HL-60/S4 (cell line): Measurements from ENCODE around the gene USP49.

Experiments
- in situ Hi-C: fragments of 300-500 bp; cut with MboI; formaldehyde crosslinking; loops from 2 replicates; pipeline ENCODE4 v1.14.3; 2022; ENCODE audit warnings: low sequenced_read_pairs

Gene USP49

DNA sequence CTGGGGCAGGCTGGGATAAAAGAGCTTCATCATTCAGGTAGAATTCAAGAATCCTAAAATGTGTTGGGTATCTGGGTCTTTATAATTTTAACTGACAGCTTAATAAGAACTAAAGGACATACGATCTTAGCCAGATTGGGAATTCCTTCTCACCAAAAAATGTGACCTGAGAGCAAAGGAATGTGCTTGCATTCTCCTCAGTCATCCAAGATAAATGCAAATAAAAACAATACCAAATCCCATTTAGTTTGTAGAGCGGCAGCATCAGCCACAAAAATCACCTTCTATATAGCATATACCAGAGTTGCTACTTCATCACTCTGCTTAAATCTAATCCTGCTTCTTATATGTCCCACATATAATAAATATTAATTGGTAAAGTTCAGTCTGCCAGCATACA is 16.9 kb downstream of the USP49 start:
- in situ Hi-C loops: no loop called here

DNA sequence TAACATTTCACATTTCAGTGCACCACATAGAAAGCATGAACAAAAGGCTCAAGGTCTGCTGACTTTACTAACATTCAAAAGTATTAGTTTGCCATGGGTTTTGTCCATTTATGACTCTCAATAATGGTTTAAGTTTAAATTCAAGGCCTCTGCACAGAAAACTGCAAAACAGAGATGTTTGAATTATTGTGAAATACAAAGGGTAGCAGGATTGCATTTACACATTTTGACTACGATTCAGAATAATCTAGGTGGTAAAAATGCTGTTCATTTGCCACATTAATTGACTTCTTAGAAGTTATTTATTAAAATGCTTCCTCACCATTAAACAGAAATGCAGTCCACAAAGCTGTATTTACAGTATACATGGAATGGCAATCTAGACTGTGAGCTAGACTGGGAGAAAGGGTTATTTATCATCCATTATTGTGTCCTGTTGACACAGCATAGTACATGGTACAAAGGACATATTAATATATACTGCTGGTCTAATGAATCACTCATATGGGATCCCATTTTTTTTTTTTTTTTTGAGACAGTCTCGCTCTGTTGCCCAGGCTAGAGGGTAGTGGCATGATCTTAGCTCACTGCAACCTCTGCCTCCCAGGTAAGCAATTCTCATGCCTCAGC is 18.0 kb downstream of the USP49 start:
- in situ Hi-C loops: no loop called here

DNA sequence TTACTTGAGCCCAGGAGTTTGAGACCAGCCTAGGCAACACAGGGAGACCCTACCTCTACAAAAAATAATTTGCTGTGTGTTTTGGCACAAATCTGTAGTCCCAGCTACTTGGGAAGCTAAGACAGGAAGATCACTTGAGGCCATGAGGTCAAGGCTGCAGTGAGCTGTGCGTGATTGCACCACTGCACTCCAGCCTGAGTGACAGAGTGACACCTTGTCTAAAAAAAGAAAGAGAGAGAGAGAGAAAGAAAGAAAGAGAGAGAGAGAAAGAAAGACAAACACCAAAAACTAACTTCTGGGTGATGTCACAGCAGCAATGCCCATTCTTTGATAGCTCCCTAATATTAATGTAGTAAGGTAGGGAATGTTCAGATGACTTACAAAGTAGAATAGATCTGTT is 20.4 kb downstream of the USP49 start:
- in situ Hi-C loops: no loop called here

DNA sequence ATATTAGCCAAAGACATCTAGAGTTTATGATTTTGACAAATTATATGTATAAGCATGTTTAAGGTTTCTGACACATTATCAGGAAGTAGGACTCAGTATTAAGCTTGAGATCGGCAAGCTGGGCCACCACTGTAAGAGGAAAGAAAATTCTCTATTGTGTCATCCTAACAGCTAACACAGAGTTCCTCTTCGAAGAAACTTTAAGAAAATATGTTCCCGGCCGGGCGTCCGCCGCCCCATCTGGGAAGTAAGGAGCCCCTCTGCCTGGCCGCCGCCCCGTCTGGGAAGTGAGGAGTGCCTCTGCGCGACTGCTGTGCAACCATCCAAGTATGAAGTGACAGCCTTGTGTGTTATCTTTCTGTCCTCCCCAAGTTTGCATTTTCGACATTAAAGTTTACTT is 23.0 kb downstream of the USP49 start:
- in situ Hi-C loops: no loop called here

DNA sequence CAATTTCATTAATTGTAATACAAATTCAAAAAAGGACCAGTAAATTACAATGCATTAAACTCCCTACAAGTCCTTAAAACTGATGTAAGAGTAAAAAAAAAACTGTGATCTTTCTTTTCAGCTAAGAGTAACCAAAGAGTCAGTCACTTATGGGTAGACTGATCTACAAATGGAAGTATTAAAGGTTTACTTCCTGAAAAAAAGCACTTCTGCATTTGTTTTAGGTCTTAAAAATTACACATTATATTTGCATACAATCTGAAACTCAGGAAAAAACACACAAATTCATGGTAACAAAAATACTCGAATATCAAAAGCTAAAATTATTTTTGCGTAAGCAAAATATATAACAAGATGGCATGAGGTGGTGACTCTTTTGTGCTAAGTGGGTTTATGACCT is 23.5 kb downstream of the USP49 start:
- in situ Hi-C loops: no loop called here

DNA sequence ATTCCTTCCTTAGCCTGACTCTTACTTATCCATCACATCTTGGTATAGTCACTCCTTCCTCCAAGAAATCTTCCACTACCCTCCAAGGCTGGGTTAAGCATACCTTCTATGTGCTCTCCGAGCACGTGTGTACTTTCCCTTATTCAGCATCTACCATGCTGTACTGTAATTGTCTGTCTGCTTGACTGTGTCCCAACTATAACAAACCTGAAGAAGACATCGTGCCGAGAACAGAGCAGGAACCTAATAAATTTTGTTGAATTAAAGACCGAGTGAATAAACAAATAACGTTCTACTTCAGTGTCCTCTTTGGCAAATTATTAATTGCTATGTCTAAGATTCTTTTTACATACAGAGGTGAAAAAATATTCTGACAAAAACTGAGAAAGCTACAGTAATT is 35.8 kb downstream of the USP49 start:
- in situ Hi-C loops: no loop called here

DNA sequence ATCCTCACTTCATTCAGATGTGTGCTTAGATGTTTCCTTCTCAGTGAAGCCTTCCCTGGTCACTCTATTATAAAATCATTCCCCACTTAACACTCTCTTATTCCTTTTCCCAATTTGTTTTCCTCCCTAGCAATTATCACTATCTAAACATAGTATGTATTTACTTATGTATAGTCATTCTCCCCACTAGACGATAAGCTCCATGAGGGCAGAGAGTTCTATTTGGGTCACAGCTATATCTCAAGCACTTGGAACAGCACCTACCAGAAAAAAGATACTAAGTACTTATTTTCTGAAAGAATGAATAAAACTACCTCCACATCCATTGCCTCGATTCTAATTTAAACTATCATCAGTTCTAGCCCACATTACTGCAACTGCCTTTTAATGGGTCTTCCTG is 36.5 kb downstream of the USP49 start:
- in situ Hi-C loops: no loop called here

DNA sequence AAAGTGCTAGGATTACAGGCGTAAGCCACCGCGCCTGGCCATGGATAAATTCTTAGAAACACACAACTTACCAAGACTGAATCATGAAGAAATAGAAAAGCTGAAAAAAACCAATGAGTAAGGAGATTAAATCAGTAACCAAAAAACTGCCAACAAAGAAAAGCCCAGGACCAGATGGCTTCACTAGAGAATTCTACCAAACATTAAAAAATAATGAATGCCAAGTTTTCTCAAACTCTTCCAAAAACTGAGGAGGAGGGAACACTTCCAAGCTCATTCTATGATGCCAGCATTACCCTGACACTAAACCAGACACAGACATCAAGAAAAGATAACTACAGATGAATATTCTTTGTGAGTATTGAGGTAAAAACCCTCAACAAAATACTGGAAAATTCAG is 44.3 kb downstream of the USP49 start:
- in situ Hi-C loops: no loop called here

DNA sequence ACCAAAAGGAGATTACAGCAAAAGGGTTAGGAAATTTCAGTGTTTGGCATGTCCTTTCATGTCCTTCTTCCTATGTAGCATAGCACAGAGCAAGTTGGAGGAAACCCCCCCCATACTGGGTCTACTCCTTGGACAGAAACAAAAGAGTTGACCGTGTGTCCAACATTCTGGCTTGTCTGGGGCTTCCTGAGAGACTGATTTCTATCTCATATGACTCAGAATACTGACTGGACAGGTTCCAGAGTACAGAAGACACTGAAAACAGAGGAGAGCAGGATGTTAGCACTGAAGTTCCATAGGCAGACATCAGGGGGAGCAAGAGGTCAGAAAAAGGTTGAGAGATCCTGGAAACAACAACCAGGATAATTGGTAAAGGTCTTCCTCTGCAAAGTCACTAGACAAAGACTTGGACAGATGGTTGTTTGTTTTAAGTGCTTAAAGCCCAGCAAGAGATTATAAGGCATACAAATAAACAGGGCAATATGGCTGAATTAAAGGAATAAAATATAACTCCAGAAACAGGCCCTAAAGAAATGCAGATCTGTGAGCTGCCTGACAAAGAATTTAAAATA is 48.4 kb downstream of the USP49 start:
- in situ Hi-C loops: loop anchor here (5.0 kb wide), 1 partner anchor 196 kb away; no protein-coding TSS in a partner anchor

DNA sequence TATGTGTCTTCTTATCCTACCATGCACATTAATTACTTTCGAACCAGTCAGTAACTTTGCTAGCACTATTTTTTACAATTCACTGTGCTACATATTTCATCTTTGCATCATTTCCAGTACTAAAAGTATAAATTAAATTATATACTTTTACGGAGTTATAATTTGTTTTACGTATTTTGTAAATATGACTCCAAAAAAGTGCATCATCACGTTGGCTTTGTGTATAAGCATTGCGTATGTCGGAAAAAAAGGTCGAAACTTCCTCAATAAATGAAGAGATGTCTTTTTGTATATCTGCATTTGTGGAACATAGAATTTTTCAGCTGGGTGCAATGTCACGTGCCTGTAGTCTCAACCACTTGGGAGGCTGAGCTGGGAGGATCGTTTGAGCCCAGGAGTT is 52.0 kb downstream of the USP49 start:
- in situ Hi-C loops: no loop called here

DNA sequence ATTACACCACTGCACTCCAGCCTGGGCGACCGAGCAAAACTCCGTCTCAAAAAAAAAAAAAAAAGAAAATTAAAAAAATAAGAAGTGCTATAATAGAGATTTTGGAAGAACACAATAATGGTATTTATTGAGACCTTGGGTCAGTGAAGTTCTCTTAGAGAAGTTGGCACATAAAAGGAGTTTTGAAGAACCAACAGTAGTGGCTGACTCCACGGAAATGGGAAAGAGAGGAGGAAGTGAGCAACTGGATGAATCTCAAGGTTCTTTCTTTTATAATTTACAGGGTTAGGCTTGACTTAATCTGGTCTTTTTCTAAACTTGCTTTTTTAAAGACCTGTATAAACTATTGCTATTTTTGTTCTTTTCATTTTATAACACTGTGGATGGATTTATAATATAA is 54.8 kb downstream of the USP49 start:
- in situ Hi-C loops: no loop called here

DNA sequence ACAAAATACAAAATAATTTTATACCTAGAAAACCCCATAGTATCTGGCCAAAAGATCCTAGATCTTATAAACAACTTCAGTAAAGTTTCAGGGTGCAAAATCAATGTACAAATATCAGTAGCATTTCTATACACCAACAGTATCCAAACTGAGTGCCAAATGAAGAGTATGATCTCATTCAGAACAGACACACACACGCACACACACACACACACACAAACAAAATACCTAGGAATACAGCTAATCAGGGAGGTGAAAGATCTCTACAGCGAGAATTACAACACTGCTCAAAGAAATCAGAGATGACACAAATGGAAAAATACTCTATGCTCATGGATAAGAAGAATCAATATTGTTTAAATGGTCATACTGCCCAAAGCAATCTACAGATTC is 58.5 kb downstream of the USP49 start:
- in situ Hi-C loops: no loop called here

DNA sequence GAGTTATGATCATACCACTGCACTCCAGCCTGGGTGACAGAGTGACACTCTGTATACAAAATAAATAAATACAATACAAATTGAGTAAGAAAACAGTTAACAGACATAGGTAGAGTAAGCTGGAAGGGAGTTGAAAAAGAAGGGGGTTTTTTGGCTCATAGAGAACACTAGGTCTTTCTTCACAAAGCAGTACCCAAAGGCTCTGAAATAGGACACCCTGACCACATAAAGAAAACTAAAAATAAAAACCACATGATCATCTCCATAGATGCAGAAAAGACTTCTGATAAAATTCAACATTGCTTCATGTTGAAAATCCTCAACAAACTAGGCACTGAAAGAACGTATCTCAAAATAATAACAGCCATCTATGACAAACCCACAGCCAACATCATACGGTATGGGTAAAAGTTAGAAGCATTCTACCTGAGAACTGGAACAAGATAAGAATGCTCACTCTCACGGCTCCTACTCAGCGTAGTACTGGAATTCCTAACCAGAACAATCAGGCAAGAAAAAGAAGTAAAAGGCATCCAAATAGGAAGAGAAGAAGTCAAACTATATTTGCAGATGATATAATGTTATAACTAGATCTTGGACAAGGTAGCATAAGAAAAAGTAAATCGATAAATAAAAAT is 59.0 kb downstream of the USP49 start:
- in situ Hi-C loops: no loop called here

DNA sequence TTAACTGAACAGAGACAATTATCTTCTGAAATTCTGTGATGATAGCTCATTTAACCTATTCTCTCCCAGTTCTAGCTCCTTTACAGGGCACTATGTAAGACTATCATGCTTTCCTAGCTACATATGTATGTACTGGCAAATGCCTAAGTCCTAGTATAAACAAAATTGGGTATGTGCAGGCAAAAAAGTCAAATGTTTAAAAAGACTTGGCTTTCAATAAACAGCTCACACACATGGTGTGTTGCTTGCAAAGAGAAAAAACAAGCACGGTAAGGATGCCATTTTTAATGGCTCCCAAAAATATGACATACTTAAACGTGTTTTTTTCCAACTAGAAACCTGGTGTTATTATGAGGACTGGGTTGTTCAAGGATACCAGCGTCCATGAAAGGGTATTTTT is 62.9 kb downstream of the USP49 start:
- in situ Hi-C loops: no loop called here

DNA sequence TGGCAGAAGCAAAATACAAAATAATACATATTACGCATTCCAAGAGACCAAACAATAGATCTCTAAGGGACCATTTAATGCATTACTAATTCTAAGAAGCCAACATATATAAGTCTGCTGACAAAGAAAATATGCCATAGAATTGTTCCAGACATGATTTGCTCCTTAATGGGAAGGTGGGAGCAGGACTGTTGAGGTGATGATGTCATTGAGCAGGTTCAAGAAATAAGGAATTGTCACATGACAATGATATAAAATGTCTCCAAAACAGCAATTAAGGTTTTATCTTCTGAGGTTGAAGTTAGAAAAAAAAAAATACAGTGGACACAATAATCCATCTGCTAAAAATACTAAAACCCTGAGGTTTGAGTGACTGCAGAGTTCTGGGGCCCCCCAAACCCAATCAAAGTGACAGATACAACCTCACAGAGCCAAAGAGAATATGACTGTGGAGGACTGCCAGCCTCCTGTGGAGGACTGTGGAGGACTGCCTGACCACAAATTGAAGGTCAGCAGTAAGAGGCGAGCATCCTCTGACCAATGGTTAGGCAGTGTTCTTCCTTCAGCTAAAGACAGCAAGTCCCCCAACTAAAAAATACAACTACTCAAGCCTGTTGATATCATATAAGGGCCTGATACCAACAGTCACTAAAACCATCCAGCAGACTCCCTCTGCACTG is 68.7 kb downstream of the USP49 start:
- in situ Hi-C loops: no loop called here

DNA sequence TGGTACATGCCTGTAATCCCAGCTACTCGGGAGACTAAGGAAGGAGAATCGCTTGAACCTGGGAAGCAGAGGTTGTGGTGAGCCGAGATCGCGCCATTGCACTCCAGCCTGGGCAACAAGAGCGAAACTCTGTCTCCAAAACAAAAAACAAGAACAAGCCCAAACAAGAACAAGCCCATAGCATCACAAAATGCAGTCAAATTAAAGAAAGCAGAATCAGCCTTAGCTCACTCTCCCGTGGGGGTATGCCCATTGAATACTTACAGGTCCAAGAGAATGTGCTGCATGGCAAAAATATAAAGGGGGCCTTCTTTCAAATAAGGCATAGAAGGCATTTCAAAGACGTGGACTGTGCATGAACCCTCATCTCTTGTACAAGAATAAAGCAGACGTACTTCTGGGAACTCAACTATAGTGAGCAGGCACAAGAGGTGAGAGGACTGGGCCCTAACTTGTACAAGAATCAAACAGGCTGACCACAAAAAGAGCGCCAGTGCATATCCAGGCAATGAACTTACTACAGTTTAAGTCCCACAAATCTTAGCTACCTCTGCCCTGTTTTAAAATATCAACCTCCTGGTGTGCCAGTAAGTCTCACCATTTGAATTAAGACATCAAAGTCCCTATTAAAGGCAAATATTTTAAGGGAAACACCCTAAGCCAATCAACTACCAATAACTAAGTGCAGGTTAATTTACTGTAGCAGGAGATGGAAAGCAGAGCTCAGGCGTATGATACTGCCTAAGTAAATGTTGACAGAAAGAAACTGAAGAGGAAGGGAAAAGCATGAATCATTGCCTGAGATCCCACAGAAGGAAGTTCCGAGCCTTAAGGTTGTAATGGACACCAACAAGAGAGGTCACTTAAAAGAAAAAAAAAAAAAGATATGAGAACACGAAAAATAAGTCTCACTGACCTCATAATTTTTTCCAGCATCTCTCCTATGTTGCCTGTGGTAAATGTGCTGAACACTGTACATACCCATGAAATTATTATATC is 70.3 kb downstream of the USP49 start:
- in situ Hi-C loops: no loop called here

DNA sequence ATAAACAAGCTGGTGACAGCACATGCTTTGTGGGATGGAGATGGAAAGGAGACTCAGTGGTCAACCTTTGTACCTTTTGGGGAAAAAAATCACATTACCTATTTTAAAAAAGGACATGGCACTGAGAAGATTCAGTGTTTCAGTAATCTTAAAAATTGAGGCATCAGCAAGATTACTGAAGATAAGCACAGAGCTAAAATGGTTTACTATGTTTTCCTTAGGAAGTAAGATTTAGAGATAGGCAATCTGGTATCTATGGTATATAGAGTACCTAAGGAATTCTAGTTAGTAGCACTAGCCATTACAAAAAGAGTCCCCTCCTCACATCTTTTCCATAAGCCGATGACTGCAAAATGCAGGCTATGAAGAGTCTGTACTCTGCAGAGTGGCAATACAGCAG is 72.0 kb downstream of the USP49 start:
- in situ Hi-C loops: no loop called here

DNA sequence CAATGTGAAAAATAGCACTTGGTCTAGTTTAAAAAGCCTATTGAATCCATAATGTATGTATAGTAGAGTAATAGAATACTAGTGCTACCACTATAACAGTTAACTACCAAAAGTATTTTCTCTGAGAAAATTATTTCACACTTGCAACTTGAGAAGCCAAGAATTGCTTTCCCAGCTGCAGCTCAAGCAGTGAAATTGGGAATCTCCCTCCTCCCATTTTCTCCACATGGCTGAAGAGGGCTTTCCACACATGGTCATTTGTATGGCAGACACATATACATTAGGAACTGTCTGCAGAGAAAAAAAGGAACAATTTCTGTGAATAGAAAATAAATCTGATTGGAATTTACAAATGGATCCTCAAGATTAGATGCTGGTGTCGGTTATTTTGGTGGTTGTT is 73.2 kb downstream of the USP49 start:
- in situ Hi-C loops: no loop called here

DNA sequence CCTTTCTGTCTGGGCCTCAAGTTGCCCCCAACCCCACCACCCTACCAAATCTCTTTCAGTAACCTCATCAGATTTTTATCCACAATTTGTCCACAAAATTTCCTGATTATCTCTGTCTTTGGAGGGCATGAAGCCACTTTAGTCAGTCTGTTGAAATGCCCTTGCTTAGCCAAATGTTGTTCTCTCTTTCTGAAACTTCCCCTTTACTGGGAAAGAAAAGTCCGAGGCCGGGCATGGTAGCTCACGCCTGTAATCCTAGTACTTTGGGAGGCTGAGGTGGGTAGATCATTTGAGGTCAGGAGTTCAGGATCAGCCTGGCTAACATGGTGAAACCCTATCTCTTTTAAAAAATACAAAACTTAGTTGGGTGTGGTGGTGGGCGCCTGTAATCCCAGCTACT is 73.9 kb downstream of the USP49 start:
- in situ Hi-C loops: no loop called here

DNA sequence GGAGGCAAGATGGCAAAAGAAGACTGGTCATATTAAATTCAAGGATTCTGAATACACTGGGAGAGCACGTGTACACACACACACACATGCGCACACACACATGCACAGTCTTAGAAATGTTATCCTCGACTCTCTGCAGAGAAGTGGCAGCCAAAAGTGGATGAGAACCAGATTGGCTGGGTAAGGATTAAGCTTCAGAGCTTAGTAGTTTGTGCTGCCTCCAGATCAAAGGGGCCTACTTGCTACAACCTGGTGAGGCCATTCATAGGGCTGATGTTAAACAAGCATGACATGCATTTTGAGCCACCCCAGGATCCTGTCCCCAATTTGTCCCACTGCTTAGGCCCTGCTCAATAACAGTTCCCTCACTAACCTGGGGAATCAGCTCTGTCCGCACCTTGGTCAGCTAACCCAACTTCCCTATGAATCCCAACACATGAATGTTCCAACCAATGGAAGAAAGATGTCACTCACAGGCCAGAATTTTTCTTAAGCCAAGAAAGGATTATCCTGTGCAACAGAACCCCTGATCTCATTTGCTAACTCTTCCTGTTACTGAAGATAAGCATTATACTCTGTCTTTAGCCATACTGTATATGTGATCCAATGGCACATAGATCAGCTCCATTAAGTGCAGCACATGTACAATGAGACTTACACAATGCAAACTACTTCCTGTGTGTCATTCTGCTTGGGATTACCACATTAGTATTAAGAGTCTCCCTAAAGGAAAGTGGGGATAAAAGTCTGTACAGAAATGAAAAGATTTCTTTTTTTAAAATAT is 76.7 kb downstream of the USP49 start:
- in situ Hi-C loops: no loop called here
